ENCODE measurements around the gene HHAT.
"Not testable (repeated sequence)": the region's sequence is repeated elsewhere in the genome, so short reads cannot be mapped to it uniquely, and the experiment has no call there.

Gene HHAT

GRCh38 chr1:210315529-210315928 is 13.2 kb upstream of the HHAT start:
- DNase-seq: no peak

GRCh38 chr1:210321131-210321530 is 7.6 kb upstream of the HHAT start:
- peak; percentile 95 for DNase-seq

GRCh38 chr1:210321552-210321951 is 7.2 kb upstream of the HHAT start:
- DNase-seq: no peak

GRCh38 chr1:210323957-210324356 is 4.7 kb upstream of the HHAT start:
- no peak for DNase-seq

GRCh38 chr1:210325026-210325670 is 3.6 kb upstream of the HHAT start:
- no peak for DNase-seq

- peak; percentile 26 for DNase-seq
Measured at GRCh38 chr1:210328032-210328745, 513 bp upstream of the HHAT start.

GRCh38 chr1:210330279-210330866 is 1.7 kb downstream of the HHAT start:
- no peak for DNase-seq

- DNase-seq: no peak
Measured at GRCh38 chr1:210332233-210332632, 3.5 kb downstream of the HHAT start.

- peak; percentile 32 for DNase-seq
Measured at GRCh38 chr1:210332719-210333398, 4.2 kb downstream of the HHAT start.

- DNase-seq: no peak
Measured at GRCh38 chr1:210335001-210335400, 6.3 kb downstream of the HHAT start.

- DNase-seq: no peak
Measured at GRCh38 chr1:210336362-210336761, 7.7 kb downstream of the HHAT start.

GRCh38 chr1:210339500-210339899 is 10.8 kb downstream of the HHAT start:
- DNase-seq: no peak

- DNase-seq: no peak
Measured at GRCh38 chr1:210340311-210340710, 11.6 kb downstream of the HHAT start.

GRCh38 chr1:210340841-210341240 is 12.1 kb downstream of the HHAT start:
- DNase-seq: no peak

GRCh38 chr1:210342986-210343780 is 14.5 kb downstream of the HHAT start:
- peak; percentile 66 for DNase-seq

GRCh38 chr1:210344706-210345105 is 16.0 kb downstream of the HHAT start:
- DNase-seq: no peak

GRCh38 chr1:210347112-210347511 is 18.4 kb downstream of the HHAT start:
- no peak for DNase-seq

- DNase-seq: no peak
Measured at GRCh38 chr1:210351496-210351895, 22.8 kb downstream of the HHAT start.

GRCh38 chr1:210352575-210352974 is 23.9 kb downstream of the HHAT start:
- DNase-seq: no peak

- DNase-seq: not testable (repeated sequence)
Measured at GRCh38 chr1:210354305-210354704, 25.6 kb downstream of the HHAT start.

GRCh38 chr1:210358626-210359025 is 29.9 kb downstream of the HHAT start:
- no peak for DNase-seq

- no peak for DNase-seq
Measured at GRCh38 chr1:210359255-210359654, 30.6 kb downstream of the HHAT start.
